ENCODE results near the gene DALRD3.

DNA sequence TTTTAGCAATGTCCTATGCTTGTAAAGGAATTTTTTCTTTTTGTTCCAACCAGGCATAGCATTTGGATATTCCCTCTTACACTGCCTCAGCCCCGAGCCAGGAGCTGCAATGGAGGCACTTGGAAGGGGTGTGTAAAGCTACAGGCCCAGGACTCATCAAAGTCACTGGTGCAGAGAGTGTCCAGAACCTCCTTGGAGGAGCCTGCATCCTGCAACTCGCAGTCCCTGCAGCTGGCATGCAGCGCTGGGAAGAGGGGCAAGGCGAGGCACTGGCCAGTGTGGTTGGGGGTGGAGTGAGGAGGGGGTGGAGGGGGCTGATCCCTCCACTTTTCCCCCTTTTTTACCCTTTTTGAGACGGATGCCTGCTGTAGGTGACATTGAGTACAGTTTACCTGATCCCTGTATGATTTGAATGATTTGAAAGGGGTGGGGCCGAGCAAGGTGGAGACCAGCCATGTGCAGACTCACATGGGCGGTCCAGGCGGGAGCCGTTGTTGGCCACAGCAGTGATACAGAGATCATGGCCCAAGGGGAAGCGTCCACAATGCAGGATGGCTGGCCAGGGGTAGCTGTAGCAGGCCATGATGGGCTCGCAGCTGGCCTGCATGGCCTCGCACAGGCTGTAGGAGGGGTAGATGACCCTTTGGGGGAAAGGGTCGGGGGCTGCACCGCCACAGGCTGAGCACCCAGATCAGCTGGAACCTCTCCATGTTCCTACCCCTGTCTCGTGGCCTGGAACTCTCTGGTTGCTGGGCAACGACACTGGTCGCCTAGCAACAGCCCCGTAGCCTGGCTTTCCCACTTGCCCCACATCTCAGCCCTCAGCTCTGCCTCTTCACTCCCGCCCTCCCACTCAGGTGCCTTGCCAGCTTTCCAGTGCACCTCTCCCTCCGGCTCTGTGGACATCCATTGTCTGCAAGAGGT is 20.4 kb downstream of the DALRD3 start:
- TF ChIP-seq POLR2A (IDR thresholded peaks at IDR 0.05; ENCODE audit: extremely low read depth, insufficient read length): no peak
- TF ChIP-seq, protein P1, sequence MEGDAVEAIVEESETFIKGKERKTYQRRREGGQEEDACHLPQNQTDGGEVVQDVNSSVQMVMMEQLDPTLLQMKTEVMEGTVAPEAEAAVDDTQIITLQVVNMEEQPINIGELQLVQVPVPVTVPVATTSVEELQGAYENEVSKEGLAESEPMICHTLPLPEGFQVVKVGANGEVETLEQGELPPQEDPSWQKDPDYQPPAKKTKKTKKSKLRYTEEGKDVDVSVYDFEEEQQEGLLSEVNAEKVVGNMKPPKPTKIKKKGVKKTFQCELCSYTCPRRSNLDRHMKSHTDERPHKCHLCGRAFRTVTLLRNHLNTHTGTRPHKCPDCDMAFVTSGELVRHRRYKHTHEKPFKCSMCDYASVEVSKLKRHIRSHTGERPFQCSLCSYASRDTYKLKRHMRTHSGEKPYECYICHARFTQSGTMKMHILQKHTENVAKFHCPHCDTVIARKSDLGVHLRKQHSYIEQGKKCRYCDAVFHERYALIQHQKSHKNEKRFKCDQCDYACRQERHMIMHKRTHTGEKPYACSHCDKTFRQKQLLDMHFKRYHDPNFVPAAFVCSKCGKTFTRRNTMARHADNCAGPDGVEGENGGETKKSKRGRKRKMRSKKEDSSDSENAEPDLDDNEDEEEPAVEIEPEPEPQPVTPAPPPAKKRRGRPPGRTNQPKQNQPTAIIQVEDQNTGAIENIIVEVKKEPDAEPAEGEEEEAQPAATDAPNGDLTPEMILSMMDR (IDR thresholded peaks at IDR 0.05; ENCODE audit: low read depth, low read length): no peak
- TF ChIP-seq, protein P2, sequence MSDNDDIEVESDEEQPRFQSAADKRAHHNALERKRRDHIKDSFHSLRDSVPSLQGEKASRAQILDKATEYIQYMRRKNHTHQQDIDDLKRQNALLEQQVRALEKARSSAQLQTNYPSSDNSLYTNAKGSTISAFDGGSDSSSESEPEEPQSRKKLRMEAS (IDR thresholded peaks at IDR 0.05; ENCODE audit: low read depth, low read length): no peak
- TF ChIP-seq MYC (IDR thresholded peaks at IDR 0.05; ENCODE audit: low read depth, low read length): no peak

All from NB4 (cell line).